Thyroid gland (tissue), 4 donors: ENCODE measurements around the gene TIMM44. TPM values are rescaled to one million over a fixed set of nuclear protein-coding genes. Genes with fewer than 3 reads are reported as not detected.

Source experiments
- DNase-seq, 2 donors: peaks; one replicate each; pipeline ENCODE4 v3.0.0-alpha.2; 2019
- H3K27ac ChIP-seq, 3 donors: fragments of 200-600 bp; sonication (generic); 1 replicate in 2 of 3; 2 replicates in 1 of 3; pipeline ENCODE4 v1.5.1; 2016 to 2019; ENCODE audit warnings: mild to moderate bottlenecking in 1 of 3, moderate library complexity in 1 of 3
- H3K27me3 ChIP-seq: fragments of 200-600 bp; sonication (generic); one replicate; pipeline ENCODE4 v1.5.1; 2019
- H3K36me3 ChIP-seq, 2 donors: fragments of 200-600 bp; sonication (generic); one replicate each; pipeline ENCODE4 v1.5.1; 2016 to 2019
- H3K4me1 ChIP-seq, 2 donors: fragments of 200-600 bp; sonication (generic); one replicate each; pipeline ENCODE4 v1.5.1; 2017 to 2019
- H3K4me3 ChIP-seq, 3 donors: fragments of 200-600 bp; sonication (generic); replicated peaks in 1 of 3; 1 replicate in 2 of 3; 2 replicates in 1 of 3; pipeline ENCODE4 v1.5.1; 2016; ENCODE audit warnings: mild to moderate bottlenecking in 1 of 3
- H3K9me3 ChIP-seq: fragments of 200-600 bp; sonication (generic); one replicate; pipeline ENCODE4 v1.5.1; 2017
- POLR2A ChIP-seq, 2 donors: fragments of 450-650 bp; IDR thresholded peaks; one replicate each; pipeline ENCODE4 v1.6.1; 2017; ENCODE audit warnings: antibody characterized with exemption in 2 of 2, mild to moderate bottlenecking in 2 of 2, moderate library complexity in 1 of 2
- WGBS, 2 donors: methylation state at CpG; one replicate each; pipeline ENCODE4 v1.1.5; 2017; 5-methylcytosine and 5-hydroxymethylcytosine counted together
- intact Hi-C: fragments of 100-400 bp; cut with DNase I; formaldehyde crosslinking; loops from one replicate; pipeline ENCODE4 v1.15.1; 2023
- total RNA-seq, 4 donors: library from RNA; depleted of rRNA; stranded (reverse); fragments of >200 nt; gene quantifications; one replicate each; pipeline ENCODE4 v1.2.3, GENCODE V29; 2016
- TF ChIP-seq, protein P1 (sequence below), 6 experiments: fragments of 200-600 bp in 3 of 6; fragments of 450-650 bp in 3 of 6; sonication (generic) in 3 of 6; IDR thresholded peaks; one replicate each; pipeline ENCODE4 v1.5.1; 2016 to 2019; ENCODE audit warnings: antibody characterized with exemption in 6 of 6, mild to moderate bottlenecking in 2 of 6, inconsistent platforms in 1 of 6, moderate library complexity in 1 of 6

Gene TIMM44
- total RNA-seq, 4 donors from 2014 or later: 47.4 to 85.6 (median 56.6) TPM

DNA sequence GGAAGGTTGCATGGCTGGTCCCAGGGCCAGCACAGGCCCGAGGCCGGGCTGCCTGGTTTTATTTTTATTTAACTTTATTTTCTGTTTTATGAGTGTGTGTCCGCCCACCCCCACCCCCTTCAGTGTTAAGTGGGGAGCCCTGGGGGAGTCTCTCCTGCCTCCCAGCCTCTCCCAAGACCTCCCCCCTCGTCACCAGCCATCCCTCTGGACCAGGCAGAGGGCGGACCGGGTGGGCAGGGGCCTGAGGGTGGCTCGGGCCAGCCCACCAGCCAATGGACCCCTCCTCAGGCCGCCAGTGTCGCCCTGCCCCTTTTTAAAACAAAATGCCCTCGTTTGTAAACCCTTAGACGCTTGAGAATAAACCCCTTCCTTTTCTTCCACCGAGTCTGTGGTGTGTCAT lies 29.4 kb downstream of the TIMM44 start:
- H3K9me3 ChIP-seq: no peaks in the 10 kb centered on the region
- 65 to 75% methylated on average over 12 of the region's 12 CpGs for WGBS, 2 donors
- no peak for DNase-seq
- no peak overlapping the region for H3K4me3 ChIP-seq
- H3K27ac ChIP-seq: no peak overlapping the region
- H3K4me1 ChIP-seq: peaks cover 0 to 26% of the 10 kb centered on the region in 2 donors
- peaks cover 35 to 37% of the 10 kb centered on the region in 2 donors for H3K36me3 ChIP-seq
- H3K27me3 ChIP-seq: peaks cover 4% of the 10 kb centered on the region
- TF ChIP-seq, protein P1, sequence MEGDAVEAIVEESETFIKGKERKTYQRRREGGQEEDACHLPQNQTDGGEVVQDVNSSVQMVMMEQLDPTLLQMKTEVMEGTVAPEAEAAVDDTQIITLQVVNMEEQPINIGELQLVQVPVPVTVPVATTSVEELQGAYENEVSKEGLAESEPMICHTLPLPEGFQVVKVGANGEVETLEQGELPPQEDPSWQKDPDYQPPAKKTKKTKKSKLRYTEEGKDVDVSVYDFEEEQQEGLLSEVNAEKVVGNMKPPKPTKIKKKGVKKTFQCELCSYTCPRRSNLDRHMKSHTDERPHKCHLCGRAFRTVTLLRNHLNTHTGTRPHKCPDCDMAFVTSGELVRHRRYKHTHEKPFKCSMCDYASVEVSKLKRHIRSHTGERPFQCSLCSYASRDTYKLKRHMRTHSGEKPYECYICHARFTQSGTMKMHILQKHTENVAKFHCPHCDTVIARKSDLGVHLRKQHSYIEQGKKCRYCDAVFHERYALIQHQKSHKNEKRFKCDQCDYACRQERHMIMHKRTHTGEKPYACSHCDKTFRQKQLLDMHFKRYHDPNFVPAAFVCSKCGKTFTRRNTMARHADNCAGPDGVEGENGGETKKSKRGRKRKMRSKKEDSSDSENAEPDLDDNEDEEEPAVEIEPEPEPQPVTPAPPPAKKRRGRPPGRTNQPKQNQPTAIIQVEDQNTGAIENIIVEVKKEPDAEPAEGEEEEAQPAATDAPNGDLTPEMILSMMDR (IDR thresholded peaks at IDR 0.05): no peak
- no peak for TF ChIP-seq POLR2A (IDR thresholded peaks at IDR 0.05)
- intact Hi-C loops: no loop called here

DNA sequence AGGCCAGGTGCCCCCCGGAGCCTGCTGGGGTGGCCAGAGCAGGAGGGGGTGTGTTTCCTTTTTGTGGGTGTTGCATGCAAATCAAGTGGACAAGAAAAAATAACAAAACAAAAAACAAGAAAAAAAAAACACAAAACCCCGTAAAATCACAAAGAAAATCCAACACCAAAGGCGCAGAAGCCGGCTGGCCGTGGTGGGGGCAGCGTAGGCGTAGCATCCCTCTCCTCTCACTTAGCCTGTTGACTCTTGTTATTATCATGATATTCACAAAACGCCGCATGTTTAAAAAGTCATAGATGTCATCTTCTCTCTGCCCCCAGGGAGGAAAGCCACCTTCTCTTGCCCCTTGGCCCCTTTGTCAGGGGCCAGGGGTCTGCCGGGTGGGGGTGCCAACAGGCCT lies 29.8 kb downstream of the TIMM44 start:
- H3K4me3 ChIP-seq: no peak overlapping the region
- H3K4me1 ChIP-seq: peaks cover 0 to 26% of the 10 kb centered on the region in 2 donors
- no peak overlapping the region for H3K27ac ChIP-seq
- no peaks in the 10 kb centered on the region for H3K9me3 ChIP-seq
- WGBS, 2 donors: 90 to 92% methylated on average over 10 of the region's 10 CpGs
- intact Hi-C loops: no loop called here
- TF ChIP-seq, protein P1 (IDR thresholded peaks at IDR 0.05): no peak
- peaks cover 1% of the 10 kb centered on the region for H3K27me3 ChIP-seq
- peaks cover 35 to 38% of the 10 kb centered on the region in 2 donors for H3K36me3 ChIP-seq
- DNase-seq: no peak

DNA sequence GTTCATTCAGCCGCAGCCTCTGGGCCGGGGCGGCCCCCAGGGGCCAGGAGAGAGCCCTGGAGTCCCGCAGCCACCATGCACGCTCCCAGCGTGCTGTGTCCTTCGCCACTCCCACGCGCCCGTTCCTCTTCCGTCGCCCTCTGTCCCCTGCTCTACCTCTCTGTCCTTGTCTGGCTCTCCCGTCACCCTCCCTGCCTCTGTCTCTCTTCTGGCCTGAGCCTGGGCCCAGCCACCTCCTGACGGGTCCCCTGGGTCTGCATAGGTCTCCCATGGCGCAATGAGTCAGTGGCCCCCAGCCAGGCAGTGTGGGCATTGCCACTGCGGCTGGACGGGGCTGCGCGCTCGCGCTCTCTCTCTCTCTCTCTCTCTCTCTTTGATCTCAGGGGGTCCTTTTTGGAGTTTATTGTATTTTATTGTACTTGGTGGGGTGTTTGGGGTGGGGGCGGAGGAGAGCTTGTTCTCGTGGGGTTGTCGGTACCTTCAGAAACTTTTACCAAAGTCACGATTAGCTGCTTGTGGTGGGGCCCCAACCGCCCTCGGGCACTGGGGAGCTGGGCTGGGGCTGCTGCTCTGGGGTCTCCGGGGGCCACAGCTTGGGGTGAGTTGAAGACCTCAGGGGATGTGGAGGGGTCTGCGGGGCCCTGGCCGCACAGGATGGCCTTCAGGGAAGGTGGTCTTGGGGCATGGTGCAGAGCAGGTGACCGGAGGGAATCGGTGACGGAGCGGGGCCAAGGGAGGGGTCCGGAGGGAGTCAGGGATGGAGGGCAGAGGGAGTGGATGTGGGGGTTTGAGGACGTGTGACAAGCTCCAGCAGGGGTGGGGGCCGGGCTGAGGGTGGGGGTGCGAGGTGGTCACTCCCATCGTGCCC lies 30.5 kb downstream of the TIMM44 start:
- peaks cover 35 to 38% of the 10 kb centered on the region in 2 donors for H3K36me3 ChIP-seq
- DNase-seq: no peak
- intact Hi-C loops: no loop called here
- no peaks in the 10 kb centered on the region for H3K9me3 ChIP-seq
- TF ChIP-seq, protein P1 (IDR thresholded peaks at IDR 0.05): no peak
- TF ChIP-seq POLR2A (IDR thresholded peaks at IDR 0.05): no peak
- H3K27me3 ChIP-seq: no peaks in the 10 kb centered on the region
- peaks cover 0 to 24% of the 10 kb centered on the region in 2 donors for H3K4me1 ChIP-seq
- WGBS, 2 donors: 95 to 97% methylated on average over 39 of the region's 39 CpGs
- H3K4me3 ChIP-seq: no peak overlapping the region
- H3K27ac ChIP-seq: no peak overlapping the region

DNA sequence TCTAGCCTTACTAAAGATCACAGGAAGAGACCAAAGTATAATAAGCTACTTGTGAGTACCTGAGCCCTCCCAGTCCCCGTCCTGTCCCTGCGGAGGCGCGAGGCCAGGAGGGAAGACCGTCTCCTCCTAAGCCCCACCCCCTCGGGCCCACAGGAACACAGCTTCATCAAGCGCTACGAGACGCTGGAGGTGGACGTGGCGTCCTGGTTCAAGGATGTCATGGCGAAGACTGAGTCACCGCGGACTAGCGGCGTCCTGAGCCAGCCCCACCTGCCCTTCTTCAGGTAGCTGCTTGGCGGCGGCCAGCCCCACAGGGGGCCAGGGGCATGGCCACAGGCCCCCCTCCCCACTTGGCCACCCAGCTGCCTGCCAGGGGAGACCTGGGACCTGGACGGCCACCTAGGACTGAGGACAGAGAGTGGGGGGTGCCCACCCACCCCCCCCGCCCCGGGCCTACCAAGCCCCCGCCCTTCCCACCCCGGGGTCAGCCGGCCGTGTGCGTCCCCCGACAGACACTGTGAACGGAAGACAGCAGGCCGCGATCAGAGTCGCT lies 31.2 kb downstream of the TIMM44 start:
- Histone ChIP-seq H3K4me1 (peaks cover 0 to 17% of the 10 kb centered on the region in 2 donors), H3K36me3 (peaks cover 35 to 38% of the 10 kb centered on the region in 2 donors)
- no peak for DNase-seq

More for the DNA sequence above, 31.2 kb downstream of the TIMM44 start:
- Histone ChIP-seq H3K27ac (no peak overlapping the region), H3K27me3 (no peaks in the 10 kb centered on the region), H3K9me3 (no peaks in the 10 kb centered on the region), H3K4me3 (no peak overlapping the region)
- intact Hi-C loops: no loop called here
- TF ChIP-seq, protein P1 (IDR thresholded peaks at IDR 0.05): no peak
- no peak for TF ChIP-seq POLR2A (IDR thresholded peaks at IDR 0.05)
- 89 to 95% methylated on average over 16 to 21 of the region's 31 CpGs for WGBS, 2 donors
